Iris pigment epithelial cell (primary cell): ENCODE results near the gene STAT1.

Source experiments
- DNase-seq: peaks from one replicate; pipeline ENCODE4 v3.0.0-alpha.2; 2011; ENCODE audit warnings: low read depth

Gene STAT1

GRCh38 chr2:190959911-190960788, 53.8 kb downstream of the STAT1 start:
- DNase-seq, result peak; percentile 69

GRCh38 chr2:190953257-190953656, 60.7 kb downstream of the STAT1 start:
- no peak for DNase-seq

- DNase-seq, result no peak
Observed at GRCh38 chr2:190950566-190950991, 63.4 kb downstream of the STAT1 start.

GRCh38 chr2:190948671-190949070, 65.3 kb downstream of the STAT1 start:
- DNase-seq, result peak; percentile 62

GRCh38 chr2:190947711-190948251, 66.2 kb downstream of the STAT1 start:
- DNase-seq, result peak; percentile 77

- peak; percentile 41 for DNase-seq
Observed at GRCh38 chr2:190947141-190947540, 66.8 kb downstream of the STAT1 start.

GRCh38 chr2:190943706-190944105, 70.3 kb downstream of the STAT1 start:
- no peak for DNase-seq

- no peak for DNase-seq
Observed at GRCh38 chr2:190942697-190943096, 71.3 kb downstream of the STAT1 start.

- DNase-seq, result no peak
Observed at GRCh38 chr2:190941571-190941970, 72.4 kb downstream of the STAT1 start.

- DNase-seq, result peak; percentile 38
Observed at GRCh38 chr2:190940454-190940853, 73.5 kb downstream of the STAT1 start.

- no peak for DNase-seq
Observed at GRCh38 chr2:190938771-190939335, 75.1 kb downstream of the STAT1 start.

GRCh38 chr2:190935054-190935453, 78.9 kb downstream of the STAT1 start:
- DNase-seq, result no peak

- no peak for DNase-seq
Observed at GRCh38 chr2:190933361-190933760, 80.6 kb downstream of the STAT1 start.

- DNase-seq, result no peak
Observed at GRCh38 chr2:190932514-190932913, 81.5 kb downstream of the STAT1 start.

- DNase-seq, result no peak
Observed at GRCh38 chr2:190930411-190930810, 83.6 kb downstream of the STAT1 start.

- DNase-seq, result no peak
Observed at GRCh38 chr2:190929919-190930318, 84.1 kb downstream of the STAT1 start.

GRCh38 chr2:190927301-190927700, 86.7 kb downstream of the STAT1 start:
- DNase-seq, result peak; percentile 65

- DNase-seq, result no peak
Observed at GRCh38 chr2:190922376-190922775, 91.6 kb downstream of the STAT1 start.

- no peak for DNase-seq
Observed at GRCh38 chr2:190920085-190920484, 93.9 kb downstream of the STAT1 start.
